Mononuclear cell (primary cell): ENCODE results near the gene SEC23IP. TPM values are rescaled to one million over a fixed set of nuclear protein-coding genes. Genes with fewer than 3 reads are reported as not detected.
"Not testable (repeated sequence)": the region's sequence is repeated elsewhere in the genome, so short reads cannot be mapped to it uniquely, and the experiment has no call there.

Experiments
- H3K27me3 ChIP-seq: 2 replicates; pipeline ENCODE4 v1.6.0; 2011; ENCODE audit warnings: low read length, control low read depth; ENCODE audit not compliant: insufficient read depth
- H3K4me1 ChIP-seq: 2 replicates; pipeline ENCODE4 v1.5.1; 2011; ENCODE audit warnings: mild to moderate bottlenecking, low read length, control low read depth; ENCODE audit not compliant: insufficient read depth
- H3K4me3 ChIP-seq: 2 replicates; pipeline ENCODE4 v1.5.1; 2011; ENCODE audit warnings: mild to moderate bottlenecking, low read length, moderate library complexity
- H3K9me3 ChIP-seq: 2 replicates; pipeline ENCODE4 v1.5.1; 2011; ENCODE audit warnings: low read depth, mild to moderate bottlenecking, control low read depth, low read length
- total RNA-seq: library from RNA; depleted of rRNA; stranded (reverse); fragments of >200 nt; gene quantifications from one replicate; pipeline ENCODE4 v1.2.3, GENCODE V29; 2012

SEC23IP gene
- total RNA-seq, 1 donor, result 17.8 TPM

DNA sequence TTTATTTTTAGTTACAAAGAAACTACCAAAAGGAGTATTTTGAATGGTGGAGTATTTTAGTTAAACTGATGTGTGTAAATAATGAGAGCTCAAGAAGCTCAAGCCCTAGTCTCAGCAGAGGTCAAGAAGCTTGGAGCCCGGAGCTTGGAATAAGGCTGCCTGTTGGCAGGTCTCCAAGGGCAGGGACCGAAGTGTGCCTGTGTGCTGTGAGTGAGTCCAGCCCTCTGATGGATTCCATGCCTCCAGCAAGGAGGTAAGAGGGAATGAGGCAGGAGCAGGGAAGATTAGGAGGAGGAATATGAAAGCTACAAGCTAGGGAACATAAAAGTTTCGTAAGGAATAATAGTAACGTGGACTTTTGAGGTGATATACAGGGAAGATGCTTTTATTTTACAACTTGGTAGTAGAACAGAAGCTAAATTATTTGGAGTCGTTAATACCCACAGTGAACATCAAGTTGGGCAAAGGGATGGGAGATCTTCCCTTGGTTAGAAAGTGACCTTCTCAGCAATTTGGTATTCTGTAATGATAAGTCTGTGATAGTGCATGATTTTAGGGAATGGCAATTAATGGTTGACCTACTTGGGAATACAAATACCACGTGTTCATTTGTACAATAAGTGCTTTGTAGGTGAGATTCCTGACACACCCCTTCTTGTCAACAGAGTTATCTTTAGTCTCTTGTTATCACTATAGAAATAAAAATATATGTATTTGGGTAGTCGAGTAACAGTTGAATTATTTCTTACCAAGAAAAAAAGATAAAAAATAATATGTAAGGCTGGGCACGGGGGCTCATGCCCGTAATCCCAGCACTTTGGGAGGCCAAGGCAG, 4.6 kb downstream of the SEC23IP start:
- H3K4me1 ChIP-seq, result peaks cover 38% of the 10 kb centered on the region
- H3K9me3 ChIP-seq, result no peaks in the 10 kb centered on the region
- no peak overlapping the region for H3K4me3 ChIP-seq
- H3K27me3 ChIP-seq, result no peaks in the 10 kb centered on the region

DNA sequence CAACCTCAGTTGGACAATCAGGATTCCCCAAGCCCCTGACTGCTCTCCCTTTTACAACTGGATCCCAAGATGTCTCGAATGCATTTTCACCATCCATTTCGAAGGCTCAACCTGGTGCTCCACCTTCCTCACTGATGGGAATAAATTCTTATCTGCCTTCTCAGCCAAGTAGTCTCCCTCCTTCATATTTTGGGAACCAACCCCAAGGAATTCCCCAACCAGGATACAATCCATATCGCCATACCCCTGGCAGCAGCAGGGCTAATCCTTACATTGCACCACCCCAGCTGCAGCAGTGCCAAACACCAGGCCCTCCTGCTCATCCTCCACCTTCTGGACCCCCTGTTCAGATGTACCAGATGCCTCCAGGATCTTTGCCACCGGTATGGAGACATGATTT, 6.0 kb downstream of the SEC23IP start:
- H3K4me1 ChIP-seq, result peaks cover 30% of the 10 kb centered on the region
- H3K27me3 ChIP-seq, result no peaks in the 10 kb centered on the region
- H3K4me3 ChIP-seq, result no peak overlapping the region
- no peaks in the 10 kb centered on the region for H3K9me3 ChIP-seq

DNA sequence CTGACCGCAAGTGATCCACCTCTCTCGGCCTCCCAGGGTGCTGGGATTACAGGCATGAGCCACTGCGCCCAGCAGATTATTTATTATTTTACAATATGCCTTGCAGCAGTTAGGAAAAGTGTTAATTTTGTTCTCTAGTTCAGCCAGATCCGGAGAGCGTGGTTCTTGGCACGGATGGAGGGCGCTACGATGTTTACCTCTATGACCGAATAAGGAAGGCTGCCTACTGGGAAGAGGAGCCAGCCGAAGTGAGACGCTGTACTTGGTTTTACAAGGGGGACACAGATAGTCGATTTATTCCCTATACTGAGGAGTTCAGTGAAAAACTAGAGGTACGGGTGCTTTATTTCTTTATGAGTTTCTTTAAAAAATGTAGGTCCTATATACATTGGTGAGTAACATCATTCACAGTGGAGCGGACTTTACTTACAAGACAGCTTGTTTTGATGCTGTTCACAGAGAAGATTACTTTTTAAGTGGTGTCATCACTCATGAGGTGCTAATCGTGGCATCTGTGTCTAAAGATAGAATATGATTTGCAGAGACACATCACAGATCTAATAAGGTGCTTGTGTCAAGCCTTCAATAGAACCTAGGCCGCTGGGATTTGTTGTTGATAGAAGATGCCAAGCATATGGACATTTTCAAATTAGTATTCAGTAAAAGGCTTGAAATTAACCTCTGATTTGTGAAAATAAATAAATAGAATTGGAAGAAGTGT, 11.6 kb downstream of the SEC23IP start:
- H3K9me3 ChIP-seq, result no peaks in the 10 kb centered on the region
- H3K4me1 ChIP-seq, result no peaks in the 10 kb centered on the region
- no peak overlapping the region for H3K4me3 ChIP-seq
- no peaks in the 10 kb centered on the region for H3K27me3 ChIP-seq

DNA sequence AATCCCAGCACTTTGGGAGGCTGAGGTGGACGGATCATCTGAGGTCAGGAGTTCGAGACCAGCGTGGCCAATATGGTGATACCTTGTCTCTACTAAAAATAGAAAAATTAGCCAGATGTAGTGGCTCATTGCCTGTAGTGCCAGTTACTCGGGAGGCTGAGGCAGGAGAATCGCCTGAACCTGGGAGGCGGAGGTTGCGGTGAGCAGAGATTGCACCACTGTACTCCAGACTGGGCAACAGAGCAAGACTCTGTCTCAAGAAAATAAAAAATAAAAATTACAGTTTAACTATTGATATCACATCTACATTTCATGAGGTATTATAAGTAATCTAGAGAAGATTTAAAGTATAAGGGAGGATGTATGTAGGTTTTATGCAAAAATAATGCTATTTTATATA, 15.2 kb downstream of the SEC23IP start:
- H3K9me3 ChIP-seq, H3K4me3 ChIP-seq, H3K4me1 ChIP-seq: not testable (repeated sequence)

DNA sequence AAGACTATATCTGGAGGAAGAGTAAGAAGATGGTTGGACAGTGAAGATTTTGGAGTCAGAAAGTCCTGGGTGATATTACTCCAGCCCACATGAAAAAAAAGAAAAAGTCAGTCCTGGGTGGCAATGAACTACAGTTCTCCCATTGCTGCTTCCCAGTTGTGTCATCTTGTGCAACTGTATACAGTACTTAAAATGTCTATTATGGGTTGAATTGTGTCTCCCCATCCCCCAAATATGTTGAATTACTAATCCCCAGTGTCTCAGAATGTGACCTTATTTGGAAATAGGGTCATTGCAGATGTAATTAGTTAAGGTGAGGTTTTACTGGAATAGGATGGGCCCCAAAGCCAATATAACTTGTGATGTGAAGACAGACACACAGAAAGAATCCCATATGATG, 15.6 kb downstream of the SEC23IP start:
- H3K4me1 ChIP-seq, result no peaks in the 10 kb centered on the region
- H3K9me3 ChIP-seq, result no peaks in the 10 kb centered on the region
- no peak overlapping the region for H3K4me3 ChIP-seq
- H3K27me3 ChIP-seq, result no peaks in the 10 kb centered on the region

More for the DNA sequence above, 15.2 kb downstream of the SEC23IP start:
- H3K27me3 ChIP-seq, result not testable (repeated sequence)

DNA sequence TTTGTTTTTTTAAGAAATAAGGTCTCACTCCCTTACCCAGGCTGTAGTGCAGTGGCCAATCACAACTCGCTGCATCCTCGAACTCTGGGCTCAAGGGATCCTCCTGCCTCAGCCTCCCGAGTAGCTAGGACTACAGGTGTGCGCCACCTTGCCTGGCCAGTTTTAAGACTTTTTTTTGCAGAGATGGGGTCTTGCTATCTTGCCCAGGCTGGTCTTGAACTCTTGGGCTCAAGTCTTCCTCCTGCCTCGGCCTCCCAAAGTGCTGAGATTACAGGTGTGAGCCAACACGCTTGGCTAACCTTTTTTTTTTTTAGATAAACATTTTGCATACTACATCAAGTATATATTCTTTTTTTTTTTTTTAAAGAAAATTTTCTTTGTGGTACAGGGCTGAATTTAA, 18.2 kb downstream of the SEC23IP start:
- Histone ChIP-seq H3K27me3 (no peaks in the 10 kb centered on the region), H3K4me3 (no peak overlapping the region), H3K4me1 (no peaks in the 10 kb centered on the region), H3K9me3 (no peaks in the 10 kb centered on the region)

DNA sequence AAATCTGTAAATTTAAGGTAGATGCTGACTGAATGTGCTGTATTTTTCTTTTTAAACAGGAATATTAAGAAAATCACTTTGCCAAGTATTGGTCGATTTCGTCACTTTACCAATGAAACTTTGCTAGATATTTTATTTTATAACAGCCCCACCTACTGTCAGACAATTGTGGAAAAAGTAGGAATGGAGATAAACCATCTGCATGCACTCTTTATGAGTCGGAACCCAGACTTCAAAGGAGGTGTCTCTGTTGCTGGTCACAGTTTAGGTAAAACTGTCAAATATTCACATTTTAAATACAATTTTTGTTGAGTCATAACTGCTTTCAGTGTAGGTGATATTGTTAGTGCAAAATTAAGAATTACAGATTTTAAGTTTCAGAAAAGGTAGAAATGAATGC, 25.2 kb downstream of the SEC23IP start:
- Histone ChIP-seq H3K4me3 (no peak overlapping the region), H3K4me1 (peaks cover 5% of the 10 kb centered on the region), H3K9me3 (no peaks in the 10 kb centered on the region), H3K27me3 (no peaks in the 10 kb centered on the region)

DNA sequence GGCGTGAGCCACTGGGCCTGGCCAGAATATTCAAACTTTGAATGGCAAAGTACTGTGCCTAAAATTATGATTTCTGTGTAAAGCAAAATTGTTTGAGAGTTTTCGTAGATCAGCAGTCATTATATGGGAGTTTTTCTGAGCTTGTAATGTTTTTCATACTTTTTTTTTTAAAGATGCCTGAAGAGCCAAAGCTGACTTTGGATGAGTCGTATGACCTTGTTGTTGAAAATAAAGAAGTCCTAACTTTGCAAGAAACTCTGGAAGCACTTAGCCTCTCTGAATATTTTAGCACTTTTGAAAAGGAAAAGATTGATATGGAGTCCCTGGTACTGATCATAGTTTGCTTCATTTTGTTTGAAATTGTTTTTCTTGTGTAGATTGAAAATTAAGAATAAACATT, 26.7 kb downstream of the SEC23IP start:
- Histone ChIP-seq H3K4me1 (peaks cover 5% of the 10 kb centered on the region), H3K4me3 (no peak overlapping the region), H3K27me3 (no peaks in the 10 kb centered on the region), H3K9me3 (no peaks in the 10 kb centered on the region)

DNA sequence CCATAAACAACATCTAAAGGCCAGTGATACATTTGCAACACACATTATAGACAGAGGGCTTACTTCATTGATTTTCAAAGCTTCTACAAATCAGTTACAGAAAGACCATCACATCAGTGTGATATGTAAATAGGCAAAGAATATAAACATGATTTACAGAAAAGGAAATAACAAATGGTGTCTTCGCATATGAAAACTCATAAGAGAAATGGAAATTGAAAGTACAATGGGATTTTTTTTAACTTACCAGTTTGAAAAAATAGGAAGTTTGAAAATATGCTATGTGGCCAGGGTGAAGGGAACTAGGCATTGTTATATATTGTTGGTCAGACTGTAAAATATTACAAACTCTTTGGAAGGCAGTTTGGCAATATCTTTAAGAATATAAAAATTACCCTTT, 27.3 kb downstream of the SEC23IP start:
- H3K4me3 ChIP-seq, result no peak overlapping the region
- H3K4me1 ChIP-seq, result peaks cover 5% of the 10 kb centered on the region
- no peaks in the 10 kb centered on the region for H3K27me3 ChIP-seq
- no peaks in the 10 kb centered on the region for H3K9me3 ChIP-seq

DNA sequence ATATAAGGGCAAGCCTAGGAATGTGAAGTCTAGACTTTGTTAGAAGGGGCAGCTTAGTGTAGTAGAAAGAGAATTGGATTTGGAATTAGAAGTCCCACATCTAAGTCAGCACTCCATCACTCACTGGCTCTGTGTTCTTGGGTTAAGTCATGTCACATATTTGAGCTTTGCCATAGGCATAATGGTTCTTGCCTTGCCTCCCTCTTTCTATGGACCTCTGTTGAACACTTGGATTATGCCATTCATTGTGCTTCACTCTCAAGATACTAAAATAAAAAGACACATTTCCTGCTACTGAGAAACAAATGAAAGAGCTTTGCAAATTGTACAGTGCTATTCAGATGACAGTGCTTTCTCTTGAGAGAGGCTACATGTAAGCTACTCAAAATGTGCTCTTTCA, 35.9 kb downstream of the SEC23IP start:
- no peaks in the 10 kb centered on the region for H3K4me1 ChIP-seq
- no peaks in the 10 kb centered on the region for H3K27me3 ChIP-seq
- H3K9me3 ChIP-seq, result no peaks in the 10 kb centered on the region
- H3K4me3 ChIP-seq, result no peak overlapping the region

DNA sequence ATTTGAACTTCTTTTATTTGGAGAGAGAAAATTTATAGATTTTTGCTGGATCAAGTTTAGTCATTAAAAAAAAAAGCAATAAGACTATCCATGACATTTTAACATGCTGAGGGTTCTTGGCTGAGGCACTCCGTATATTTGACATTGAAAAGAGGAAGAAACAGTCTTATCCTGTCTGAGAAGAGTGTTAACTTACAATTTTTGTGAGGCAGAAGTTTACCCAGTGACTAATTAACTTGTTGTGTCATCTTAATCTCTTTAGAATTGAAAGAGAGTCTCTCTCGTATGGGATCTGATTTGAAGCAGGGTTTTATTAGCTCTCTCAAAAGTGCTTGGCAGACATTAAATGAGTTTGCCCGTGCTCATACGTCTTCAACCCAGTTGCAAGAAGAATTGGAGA, 39.3 kb downstream of the SEC23IP start:
- Histone ChIP-seq H3K4me1 (no peaks in the 10 kb centered on the region), H3K4me3 (no peak overlapping the region), H3K9me3 (no peaks in the 10 kb centered on the region), H3K27me3 (no peaks in the 10 kb centered on the region)

DNA sequence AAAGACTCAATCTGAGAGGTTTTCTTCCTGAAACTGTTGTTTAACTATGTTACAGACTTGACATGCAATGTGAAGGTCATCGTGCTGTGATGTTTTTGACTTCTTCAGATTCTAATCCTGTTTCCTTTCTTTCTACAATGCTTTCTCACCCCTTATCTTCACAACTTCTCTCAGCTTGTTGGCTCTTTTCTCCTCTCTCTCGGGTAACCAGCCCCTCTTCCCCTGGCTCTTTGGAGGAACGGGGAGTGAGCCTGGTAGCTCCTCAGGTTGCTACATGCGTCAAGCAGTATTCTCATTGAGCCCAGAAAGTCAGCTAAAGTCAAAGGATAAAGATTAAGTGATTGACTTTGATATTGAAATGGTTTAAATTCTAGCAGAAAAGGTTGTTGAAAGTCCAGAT, 40.1 kb downstream of the SEC23IP start:
- Histone ChIP-seq H3K9me3 (no peaks in the 10 kb centered on the region), H3K27me3 (no peaks in the 10 kb centered on the region), H3K4me3 (no peak overlapping the region), H3K4me1 (no peaks in the 10 kb centered on the region)

DNA sequence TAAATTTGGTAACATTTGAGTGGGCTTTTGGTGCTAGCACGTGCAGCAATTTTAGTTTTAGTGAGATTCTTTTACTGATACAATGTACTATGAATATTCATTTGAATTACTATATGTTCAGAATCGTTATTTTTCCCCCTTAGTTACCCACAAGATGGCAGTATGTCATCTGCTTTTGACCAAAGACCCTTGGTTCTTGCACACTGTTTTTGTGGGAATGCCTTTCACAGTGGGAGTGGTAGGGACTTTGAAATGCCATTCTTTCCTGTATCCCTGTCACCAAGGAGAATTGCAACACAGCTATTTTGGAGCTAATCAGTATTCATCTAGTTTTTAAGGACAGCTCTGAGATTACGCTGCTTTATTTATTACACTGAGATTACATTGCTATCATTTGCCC, 40.6 kb downstream of the SEC23IP start:
- Histone ChIP-seq H3K4me3 (no peak overlapping the region), H3K27me3 (no peaks in the 10 kb centered on the region), H3K9me3 (no peaks in the 10 kb centered on the region), H3K4me1 (no peaks in the 10 kb centered on the region)

DNA sequence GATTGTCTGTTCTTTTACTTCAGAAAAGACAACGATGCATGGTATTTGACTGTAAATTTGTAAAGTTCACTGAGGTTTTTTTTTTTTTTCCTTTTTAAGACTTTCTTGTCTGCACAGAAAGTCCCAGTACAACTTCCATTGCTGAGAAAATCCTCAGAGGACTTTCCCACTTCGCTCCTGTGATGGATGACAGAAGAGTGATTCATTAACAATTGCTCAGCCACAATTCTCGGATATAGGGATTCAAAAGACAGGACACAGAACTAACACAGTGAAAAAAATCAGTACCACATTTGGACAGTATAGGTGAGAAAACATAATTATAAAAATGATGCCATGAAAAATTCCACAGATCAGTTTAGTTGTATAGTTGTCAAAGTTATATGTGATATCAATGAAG, 48.0 kb downstream of the SEC23IP start:
- no peaks in the 10 kb centered on the region for H3K4me1 ChIP-seq
- H3K4me3 ChIP-seq, result no peak overlapping the region
- H3K9me3 ChIP-seq, result no peaks in the 10 kb centered on the region
- no peaks in the 10 kb centered on the region for H3K27me3 ChIP-seq

DNA sequence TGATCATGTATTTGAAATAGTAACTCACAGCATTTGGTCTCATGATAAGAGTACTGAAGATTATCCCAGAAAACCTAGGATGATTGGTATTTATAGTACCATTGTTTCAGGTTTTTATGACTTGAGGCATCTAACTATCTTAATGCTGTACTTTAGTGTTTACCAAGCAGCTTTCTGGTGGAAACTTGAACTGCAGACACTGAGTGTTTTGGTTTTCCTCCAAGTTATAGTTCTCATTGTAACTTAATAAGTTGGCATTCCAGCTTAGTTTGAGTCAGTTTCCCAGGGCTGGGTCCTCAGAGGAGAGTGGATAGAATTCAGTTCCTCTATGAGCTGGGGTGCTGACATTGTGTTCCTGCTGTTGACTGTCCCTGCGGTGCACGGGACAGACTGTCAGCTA, 50.4 kb downstream of the SEC23IP start:
- Histone ChIP-seq H3K4me1 (no peaks in the 10 kb centered on the region), H3K4me3 (no peak overlapping the region), H3K9me3 (no peaks in the 10 kb centered on the region), H3K27me3 (no peaks in the 10 kb centered on the region)

DNA sequence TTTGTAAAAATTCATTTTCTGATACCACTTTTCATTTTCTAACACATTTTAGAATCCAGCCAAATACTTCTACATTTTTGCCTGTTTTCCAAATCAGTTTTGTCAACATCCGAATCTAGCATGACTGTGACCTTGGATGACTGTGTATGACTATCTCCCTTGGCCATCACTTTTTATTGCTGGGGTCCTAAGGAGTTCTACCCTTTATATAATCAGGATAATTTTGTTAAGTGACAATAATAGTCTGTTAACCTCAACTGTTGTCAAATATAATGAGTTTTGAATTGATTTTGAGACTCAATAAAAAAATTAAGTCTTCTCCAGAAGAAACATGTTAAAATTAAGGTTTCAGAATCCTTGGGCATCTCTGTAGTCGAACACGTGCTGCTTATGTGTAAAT, 53.3 kb downstream of the SEC23IP start:
- Histone ChIP-seq H3K4me1 (no peaks in the 10 kb centered on the region), H3K9me3 (no peaks in the 10 kb centered on the region), H3K4me3 (no peak overlapping the region), H3K27me3 (no peaks in the 10 kb centered on the region)
